B cell (primary cell): Measurements from ENCODE around the gene PDXK. TPM values are rescaled to one million over a fixed set of nuclear protein-coding genes. Genes with fewer than 3 reads are reported as not detected.

Experiments used
- ATAC-seq: fragments of 200-7000 bp; cut with Tn5 transposase; one replicate; pipeline ENCODE4 v1.10.0; 2021; ENCODE audit warnings: low read depth, mild to moderate bottlenecking, moderate number of reproducible peaks, moderate library complexity
- CTCF ChIA-PET: fragments of 350-600 bp; sonication (Branson Sonifier 250); formaldehyde crosslinking; loops from one replicate; lab custom pipeline; 2021; ENCODE audit warnings: antibody characterized with exemption, inconsistent platforms; lab: Charles Lee
- POLR2A ChIA-PET: fragments of 350-600 bp; sonication (Branson Sonifier 250); formaldehyde crosslinking; loops from one replicate; lab custom pipeline; 2021; ENCODE audit warnings: antibody characterized with exemption; lab: Charles Lee
- DNase-seq: peaks from one replicate; pipeline ENCODE4 v3.0.0; 2013
- H2AFZ ChIP-seq: 2 replicates; pipeline ENCODE4 v1.6.1; 2012; ENCODE audit warnings: mild to moderate bottlenecking, low read depth, low read length; ENCODE audit not compliant: insufficient read depth, poor library complexity, severe bottlenecking
- H3K27ac ChIP-seq, 2 donors: 1 replicate in 1 of 2; 2 replicates in 1 of 2; pipeline ENCODE4 v1.5.1; 2012 to 2013; ENCODE audit warnings: low read length in 2 of 2, mild to moderate bottlenecking in 2 of 2, moderate library complexity in 1 of 2
- H3K27me3 ChIP-seq, 4 experiments: fragments of 200-600 bp in 1 of 4; sonication (generic) in 1 of 4; replicated peaks in 1 of 4; 1 replicate in 2 of 4; 2 replicates in 2 of 4; pipeline versions ENCODE4 v1.6.1 to v1.7.0; 2013 to 2016; ENCODE audit warnings: low read length in 3 of 4, mild to moderate bottlenecking in 2 of 4, mixed read lengths in 1 of 4, moderate library complexity in 1 of 4; ENCODE audit not compliant: insufficient read depth in 4 of 4, control insufficient read depth in 3 of 4; ENCODE audit errors: control extremely low read depth in 1 of 4
- H3K36me3 ChIP-seq, 2 experiments: replicated peaks in 1 of 2; 1 replicate in 1 of 2; 2 replicates in 1 of 2; pipeline versions ENCODE4 v1.6.1 to v1.7.1; 2013; ENCODE audit warnings: low read length in 1 of 2; ENCODE audit not compliant: insufficient read depth in 2 of 2, control insufficient read depth in 1 of 2; ENCODE audit errors: control extremely low read depth in 1 of 2, extremely low read depth in 1 of 2
- H3K4me1 ChIP-seq, 2 donors: fragments of 200-600 bp in 1 of 2; sonication (generic) in 1 of 2; 1 replicate in 1 of 2; 2 replicates in 1 of 2; pipeline versions ENCODE4 v1.5.1 to v1.6.1; 2013 to 2017; ENCODE audit warnings: low read length in 2 of 2; ENCODE audit not compliant: control insufficient read depth in 2 of 2, insufficient read depth in 2 of 2
- H3K4me2 ChIP-seq: replicated peaks from 2 replicates; pipeline ENCODE3; 2012; ENCODE audit warnings: mild to moderate bottlenecking, low read depth, low read length; ENCODE audit not compliant: poor library complexity, severe bottlenecking
- H3K4me3 ChIP-seq, 5 experiments: fragments of 200-600 bp in 1 of 5; sonication (generic) in 1 of 5; 1 replicate in 3 of 5; 2 replicates in 2 of 5; pipeline versions ENCODE4 v1.5.1 to v1.7.0; 2011 to 2016; ENCODE audit warnings: low read length in 4 of 5, mild to moderate bottlenecking in 4 of 5, low read depth in 2 of 5, control low read depth in 1 of 5, moderate library complexity in 1 of 5; ENCODE audit not compliant: insufficient read depth in 1 of 5; ENCODE audit errors: control extremely low read depth in 1 of 5, extremely low read depth in 1 of 5
- H3K79me2 ChIP-seq: fragments of 200-600 bp; sonication (generic); one replicate; pipeline ENCODE4 v1.6.0; 2016; ENCODE audit warnings: low read length; ENCODE audit not compliant: control insufficient read depth, insufficient read depth
- H3K9ac ChIP-seq: fragments of 200-600 bp; sonication (generic); 2 replicates; pipeline ENCODE4 v1.6.1; 2017; ENCODE audit warnings: mild to moderate bottlenecking, low read length, moderate library complexity
- H3K9me3 ChIP-seq, 3 donors: one replicate each; pipeline versions ENCODE4 v1.6.1 to v1.7.1; 2013; ENCODE audit warnings: low read length in 2 of 3; ENCODE audit not compliant: control insufficient read depth in 2 of 3, insufficient read depth in 1 of 3; ENCODE audit errors: control extremely low read depth in 1 of 3
- H4K20me1 ChIP-seq: 2 replicates; pipeline ENCODE4 v1.6.0; 2012; ENCODE audit warnings: mild to moderate bottlenecking, low read length; ENCODE audit not compliant: insufficient read depth, control insufficient read depth, poor library complexity, severe bottlenecking
- H3K27ac Mint-ChIP-seq: one replicate; pipeline ENCODE4 v1.8.0; 2021; ENCODE audit warnings: mixed read lengths
- H3K27me3 Mint-ChIP-seq: one replicate; pipeline ENCODE4 v1.8.0; 2021; ENCODE audit warnings: mixed read lengths
- H3K4me1 Mint-ChIP-seq: one replicate; pipeline ENCODE4 v1.8.0; 2021; ENCODE audit warnings: mixed read lengths
- H3K4me3 Mint-ChIP-seq: one replicate; pipeline ENCODE4 v1.8.0; 2021; ENCODE audit warnings: mixed read lengths
- H3K9me3 Mint-ChIP-seq: one replicate; pipeline ENCODE4 v1.8.0; 2022; ENCODE audit warnings: mixed read lengths; ENCODE audit not compliant: insufficient read depth
- EZH2 ChIP-seq: IDR thresholded peaks from 2 replicates; pipeline ENCODE4 v1.6.1; 2012; ENCODE audit warnings: borderline replicate concordance, low read depth, mild to moderate bottlenecking, moderate library complexity, low read length; ENCODE audit not compliant: insufficient read depth, poor library complexity, severe bottlenecking
- WGBS: methylation state at CpG from one replicate; pipeline ENCODE4 v1.1.5; 2013; ENCODE audit warnings: missing lambda C conversion rate; ENCODE audit not compliant: insufficient coverage; 5-methylcytosine and 5-hydroxymethylcytosine counted together
- intact Hi-C: fragments of 100-400 bp; cut with micrococcal nuclease; formaldehyde crosslinking; loops from one replicate; pipeline ENCODE4 v1.10.0; 2022
- polyA plus RNA-seq: library from polyadenylated mRNA; depleted of rRNA; stranded (reverse); fragments of >200 nt; gene quantifications from 2 replicates; pipeline ENCODE4 v1.2.3, GENCODE V29; 2012
- total RNA-seq, 2 donors: library from RNA; stranded (reverse); fragments of 120-200 nt in 1 of 2; gene quantifications; 1 replicate in 1 of 2; 2 replicates in 1 of 2; pipeline versions ENCODE4 v1.2.3 to v1.2.4, GENCODE V29; 2013 to 2022
- TF ChIP-seq, protein P1 (sequence below): fragments of 200-600 bp; IDR thresholded peaks from one replicate; pipeline ENCODE4 v1.8.0; 2022; ENCODE audit warnings: antibody characterized with exemption, mild to moderate bottlenecking

The PDXK gene
- total and polyA plus RNA-seq, 2 donors (not counting 1 experiment from before 2014, with no cell fraction given) = 31.1 to 102 TPM

DNA sequence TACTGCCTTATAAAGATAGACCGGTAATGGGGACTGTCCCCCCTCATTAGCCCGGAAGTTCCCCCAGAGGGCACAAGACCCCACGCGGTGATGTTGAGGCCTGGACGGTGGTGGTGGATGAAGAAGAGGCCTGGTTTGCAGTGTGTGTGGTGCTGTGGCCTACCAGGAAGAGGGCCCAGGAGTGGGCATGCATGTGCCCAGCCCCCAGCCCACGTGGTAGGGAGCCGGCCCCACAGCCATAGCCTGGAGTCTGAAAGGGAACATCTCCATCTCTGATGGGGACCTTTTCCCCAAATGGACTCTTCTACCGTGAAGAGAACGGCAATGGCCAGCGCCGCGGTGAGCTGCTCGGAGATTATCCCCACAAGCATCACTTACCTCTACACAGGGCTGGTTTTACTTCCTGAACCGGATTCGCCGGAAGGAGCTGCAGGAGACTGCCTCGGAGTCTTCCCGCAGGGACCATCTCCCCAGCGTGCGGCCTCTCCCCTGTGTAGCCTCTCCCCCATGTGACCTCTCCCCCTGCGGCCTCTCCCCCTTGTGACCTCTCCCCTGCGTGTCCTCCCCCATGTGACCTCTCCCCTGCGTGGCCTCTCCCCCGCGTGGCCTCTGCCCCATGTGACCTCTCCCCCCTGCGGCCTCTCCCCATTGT lies 91.0 kb downstream of the PDXK start:
- POLR2A ChIA-PET = no interaction called here
- H3K36me3 ChIP-seq = no peaks in the 10 kb centered on the region
- Mint-ChIP-seq H3K4me1 (peaks cover 34% of the 10 kb centered on the region), H3K9me3 (no peaks in the 10 kb centered on the region), H3K4me3 (no peak overlapping the region), H3K27me3 (peaks cover 7% of the 10 kb centered on the region), H3K27ac (no peak overlapping the region)
- whole genome bisulfite sequencing = 88% methylated on average over 23 of the region's 26 CpGs
- H3K4me3 ChIP-seq = no peak overlapping the region
- no peak overlapping the region for H3K9ac ChIP-seq
- peaks cover 0 to 6% (median 0%) of the 10 kb centered on the region in 3 donors for H3K9me3 ChIP-seq
- H3K79me2 ChIP-seq = peaks cover 27% of the 10 kb centered on the region
- no peak overlapping the region for H3K4me2 ChIP-seq
- ATAC-seq (no peak), DNase-seq (peak; percentile 25)
- H3K4me1 ChIP-seq = peaks cover 26 to 40% of the 10 kb centered on the region in 2 donors
- H3K27me3 ChIP-seq = peaks cover 0 to 25% (median 5%) of the 10 kb centered on the region in 4 experiments
- peaks cover 51% of the 10 kb centered on the region for H4K20me1 ChIP-seq
- intact Hi-C loops = loop anchor here (1.0 to 10.0 kb wide), 3 partner anchors 55 to 675 kb away; partner anchors contain the start of gene AGPAT3
- no peak overlapping the region for H3K27ac ChIP-seq
- no peak for TF ChIP-seq EZH2
- TF ChIP-seq, protein P1, sequence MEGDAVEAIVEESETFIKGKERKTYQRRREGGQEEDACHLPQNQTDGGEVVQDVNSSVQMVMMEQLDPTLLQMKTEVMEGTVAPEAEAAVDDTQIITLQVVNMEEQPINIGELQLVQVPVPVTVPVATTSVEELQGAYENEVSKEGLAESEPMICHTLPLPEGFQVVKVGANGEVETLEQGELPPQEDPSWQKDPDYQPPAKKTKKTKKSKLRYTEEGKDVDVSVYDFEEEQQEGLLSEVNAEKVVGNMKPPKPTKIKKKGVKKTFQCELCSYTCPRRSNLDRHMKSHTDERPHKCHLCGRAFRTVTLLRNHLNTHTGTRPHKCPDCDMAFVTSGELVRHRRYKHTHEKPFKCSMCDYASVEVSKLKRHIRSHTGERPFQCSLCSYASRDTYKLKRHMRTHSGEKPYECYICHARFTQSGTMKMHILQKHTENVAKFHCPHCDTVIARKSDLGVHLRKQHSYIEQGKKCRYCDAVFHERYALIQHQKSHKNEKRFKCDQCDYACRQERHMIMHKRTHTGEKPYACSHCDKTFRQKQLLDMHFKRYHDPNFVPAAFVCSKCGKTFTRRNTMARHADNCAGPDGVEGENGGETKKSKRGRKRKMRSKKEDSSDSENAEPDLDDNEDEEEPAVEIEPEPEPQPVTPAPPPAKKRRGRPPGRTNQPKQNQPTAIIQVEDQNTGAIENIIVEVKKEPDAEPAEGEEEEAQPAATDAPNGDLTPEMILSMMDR = no peak
- H2AFZ ChIP-seq = no peak overlapping the region
- CTCF ChIA-PET = interaction anchor here (1.0 to 3.8 kb wide), 12 partner anchors 14 to 670 kb away, joined by 3 to 46 read pairs (median 4); no protein-coding TSS in a partner anchor
